Neural progenitor cell (in vitro differentiated cells): ENCODE measurements around the gene AQR.

ENCODE experiments used
- CTCF ChIP-seq: fragments of 200-600 bp; sonication (generic); IDR thresholded peaks from 2 replicates; pipeline ENCODE4 v1.5.1; 2017; ENCODE audit warnings: antibody characterized with exemption, mild to moderate bottlenecking
- EZH2 ChIP-seq: fragments of 200-600 bp; sonication (generic); IDR thresholded peaks from 2 replicates; pipeline ENCODE4 v1.6.1; 2017; ENCODE audit warnings: antibody characterized with exemption, mild to moderate bottlenecking, moderate library complexity
- EZH2phosphoT487 ChIP-seq: fragments of 200-600 bp; sonication (generic); IDR thresholded peaks from 2 replicates; pipeline ENCODE4 v1.6.1; 2017; ENCODE audit warnings: antibody characterized with exemption

- TF ChIP-seq CTCF, result no peak
- TF ChIP-seq EZH2phosphoT487, result no peak
- TF ChIP-seq EZH2, result no peak
Measured at GRCh38 chr15:34810443-34811129, 159.0 kb downstream of the AQR start.
